Measurements from ENCODE around the gene FCAMR. TPM values are rescaled to one million over a fixed set of nuclear protein-coding genes. Genes with fewer than 3 reads are reported as not detected.
A peak's percentile ranks its signal among the peaks of the same experiment; 100 is the strongest.

FCAMR gene
- total RNA-seq, 1 experiment from 2014 or later = not detected

DNA sequence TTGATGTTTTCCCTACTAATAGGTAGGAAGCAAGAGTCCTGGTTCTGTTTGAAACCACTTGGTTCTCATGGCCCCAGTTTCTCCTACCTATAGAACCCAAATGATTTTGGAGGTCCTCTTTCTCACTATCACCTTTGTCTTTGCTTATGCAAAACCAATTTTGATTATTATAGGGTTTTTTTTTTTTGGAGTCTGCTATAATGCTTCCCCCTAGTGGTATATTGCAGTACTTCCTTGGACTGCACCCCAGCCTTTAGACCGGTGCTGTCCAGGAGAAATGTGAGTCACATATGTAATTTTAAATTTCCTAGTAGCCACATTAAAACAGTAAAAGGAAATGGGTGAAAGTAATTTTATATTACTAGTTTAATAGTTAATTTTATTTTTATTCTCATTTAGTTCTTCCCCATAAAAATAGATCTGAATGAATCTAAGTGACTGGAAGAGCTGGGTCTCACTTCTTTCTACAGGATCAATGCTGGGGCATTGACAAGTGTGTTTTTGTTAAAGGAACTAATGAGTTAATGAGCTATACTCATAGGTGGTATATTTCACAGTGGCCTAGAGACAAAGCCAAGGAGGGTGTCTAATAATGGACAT, 59.1 kb downstream of the FCAMR start:
- peak; percentile 33 for DNase-seq (ENCODE audit: low spot score)

DNA sequence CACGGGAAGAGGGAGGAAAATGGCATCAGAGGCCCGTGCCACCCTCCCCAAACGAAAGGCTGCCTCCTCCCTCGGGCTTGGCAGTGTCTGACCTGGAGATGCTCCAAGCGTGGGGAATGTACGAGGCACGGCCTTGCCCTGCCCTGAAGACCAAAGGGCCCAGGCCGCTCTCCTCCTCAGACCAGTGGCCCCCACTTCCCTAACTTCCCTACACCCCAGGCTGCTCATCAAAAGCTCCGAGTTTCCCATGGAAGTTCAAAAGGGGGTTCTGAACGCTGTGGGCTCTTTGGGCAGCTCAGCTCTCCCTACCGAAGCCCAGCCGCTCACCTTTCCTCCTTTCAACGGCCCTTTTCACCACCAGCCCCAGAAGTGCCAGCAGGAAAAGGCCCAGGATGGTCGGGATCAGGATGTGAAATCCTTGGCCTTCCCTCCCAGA, 60.4 kb downstream of the FCAMR start:
- no peak for DNase-seq (ENCODE audit: low spot score)

DNA sequence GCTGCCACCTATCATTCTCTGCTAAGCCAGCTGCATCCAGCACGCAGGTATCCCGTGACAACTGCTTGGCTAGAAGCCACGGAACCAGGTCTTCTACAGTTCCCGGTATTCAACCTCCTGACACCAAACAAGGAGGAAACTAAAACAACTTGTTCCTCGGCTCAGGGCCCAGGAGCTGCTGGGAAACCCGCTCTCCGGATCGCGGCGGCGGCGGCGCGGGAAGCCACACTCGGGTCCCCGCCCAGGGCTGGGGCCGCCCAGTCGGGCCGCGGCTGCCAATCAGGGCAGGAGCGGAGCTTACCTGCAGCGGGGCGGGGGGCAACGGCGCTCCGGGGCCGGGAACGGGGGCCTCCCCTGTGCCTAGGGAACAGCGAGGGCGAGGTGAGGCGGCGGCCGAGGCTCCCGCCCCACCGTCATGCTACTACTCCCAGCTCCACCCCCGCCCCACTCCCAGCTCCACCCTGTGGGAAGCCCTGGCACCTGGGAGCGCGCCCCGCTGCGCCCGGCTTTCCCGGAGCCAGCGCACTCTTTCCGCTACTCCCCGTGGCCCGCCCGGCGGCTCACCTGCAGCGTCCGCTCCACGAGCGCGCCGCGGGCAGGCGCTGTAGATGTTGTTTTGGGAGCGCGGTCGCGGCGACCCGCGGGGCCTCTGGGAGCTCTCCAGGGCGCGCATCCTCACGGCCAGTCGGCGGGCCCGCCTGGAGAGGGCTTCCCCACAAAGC, 60.9 kb downstream of the FCAMR start:
- DNase-seq (ENCODE audit: low spot score) = peak; percentile 29

DNA sequence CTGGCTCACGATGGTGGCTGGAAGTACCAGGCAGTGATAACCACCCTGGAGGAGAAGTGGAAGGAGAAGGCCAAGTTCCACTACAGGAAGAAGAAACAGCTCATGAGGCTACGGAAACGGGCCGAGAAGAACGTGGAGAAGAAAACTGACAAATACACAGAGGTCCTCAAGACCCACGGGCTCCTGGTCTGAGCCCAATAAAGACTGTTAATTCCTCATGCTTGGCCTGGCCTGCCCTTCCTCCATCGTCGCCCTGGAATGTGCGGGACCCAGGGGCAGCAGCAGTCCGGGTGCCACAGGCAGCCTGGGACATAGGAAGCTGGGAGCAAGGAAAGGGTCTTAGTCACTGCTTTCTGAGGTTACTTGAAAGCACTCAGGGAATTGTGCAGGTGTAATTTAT, 62.2 kb downstream of the FCAMR start:
- DNase-seq (ENCODE audit: low spot score) = no peak

Other genes with a start within 250 kb of the FCAMR start
- not detected in 2 replicates for gene IL19, start 199.7 kb downstream of the FCAMR start, total RNA-seq (2014; rRNA removed; shearing (Covaris generic))
- not detected in 2 replicates for gene IL10, start 198.0 kb downstream of the FCAMR start, total RNA-seq (2014; rRNA removed; shearing (Covaris generic))
- gene IL20, start 104.8 kb downstream of the FCAMR start, total RNA-seq (2014; rRNA removed; shearing (Covaris generic)) = not detected in 2 replicates
- 1.1 TPM in 1 of 2 replicates, not detected in the other for gene IL24, start 73.0 kb downstream of the FCAMR start, total RNA-seq (2014; rRNA removed; shearing (Covaris generic))
- 0.12 and 1.3 TPM in 2 replicates for gene FCMR, start 48.5 kb downstream of the FCAMR start, total RNA-seq (2014; rRNA removed; shearing (Covaris generic))
- gene PIGR, start 24.0 kb downstream of the FCAMR start, total RNA-seq (2014; rRNA removed; shearing (Covaris generic)) = 0.02 TPM in 1 of 2 replicates, not detected in the other
- not detected in 2 replicates for gene C1orf116, start 62.3 kb upstream of the FCAMR start, total RNA-seq (2014; rRNA removed; shearing (Covaris generic))
- 3.5 and 3.9 TPM in 2 replicates for gene YOD1, start 80.7 kb upstream of the FCAMR start, total RNA-seq (2014; rRNA removed; shearing (Covaris generic))
- gene PFKFB2, start 82.8 kb upstream of the FCAMR start, total RNA-seq (2014; rRNA removed; shearing (Covaris generic)) = 5.6 and 6.0 TPM in 2 replicates
- gene C4BPB, start 118.4 kb upstream of the FCAMR start, total RNA-seq (2014; rRNA removed; shearing (Covaris generic)) = not detected in 2 replicates
- 0.15 TPM in 1 of 2 replicates, not detected in the other for gene C4BPA, start 133.8 kb upstream of the FCAMR start, total RNA-seq (2014; rRNA removed; shearing (Covaris generic))

Data from H4 (cell line).